ENCODE measurements around the gene RERE. TPM values are rescaled to one million over a fixed set of nuclear protein-coding genes. Genes with fewer than 3 reads are reported as not detected.
"Not testable (repeated sequence)": the region's sequence is repeated elsewhere in the genome, so short reads cannot be mapped to it uniquely, and the experiment has no call there.

The RERE gene
- total and polyA plus RNA-seq, 4 donors = 116 to 434 (median 161) TPM

DNA sequence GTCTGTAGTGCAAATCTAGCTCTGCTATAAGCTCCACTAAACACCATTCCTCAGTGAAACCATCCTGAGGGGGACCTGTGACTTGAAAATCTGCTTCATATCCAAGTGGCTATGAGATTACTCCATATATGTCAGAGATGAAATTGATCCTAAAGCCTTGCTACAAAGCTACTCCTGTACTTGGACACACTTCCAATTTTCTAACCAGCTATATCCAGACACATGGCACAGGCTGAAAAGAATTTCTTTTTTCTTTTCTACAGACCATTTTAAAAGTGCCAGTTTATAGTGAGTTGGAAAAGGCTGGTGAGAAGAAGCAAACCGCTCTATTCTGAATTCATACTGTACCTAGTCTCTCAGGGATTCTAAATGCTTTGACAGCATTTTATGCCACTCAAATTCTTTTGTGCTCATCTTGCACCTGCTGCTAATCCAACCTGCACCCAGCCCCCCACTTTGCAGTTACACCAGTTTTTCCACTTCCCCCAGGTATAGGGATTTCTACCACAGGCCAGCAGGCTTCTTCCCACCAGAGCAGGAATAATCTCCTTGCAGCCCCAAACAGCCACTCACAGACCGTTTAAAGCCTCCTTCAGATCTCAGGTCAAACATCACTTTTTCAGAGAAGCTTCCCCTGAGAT is 112.5 kb downstream of the RERE start:
- peak in 1 of 6 donors; percentile 47 for DNase-seq (ENCODE audit: low read depth in 4 of 6, low spot score in 6 of 6)
- Histone ChIP-seq H3K36me3 (ENCODE audit: control insufficient read depth, insufficient read depth, low read length) (no peaks in the 10 kb centered on the region), H3K27ac (ENCODE audit: low read depth, low read length) (no peak overlapping the region), H3K27me3 (ENCODE audit: control insufficient read depth, insufficient read depth, low read length) (no peaks in the 10 kb centered on the region), H3K4me1 (ENCODE audit: control insufficient read depth, insufficient read depth, low read length) (peaks cover 9% of the 10 kb centered on the region), H3K4me3 (ENCODE audit: low read depth, low read length) (no peak overlapping the region), H3K9me3 (ENCODE audit: control insufficient read depth, insufficient read depth, low read length) (no peaks in the 10 kb centered on the region)
- 22% methylated on average over 1 of the region's 2 CpGs for WGBS (ENCODE audit: insufficient coverage)

DNA sequence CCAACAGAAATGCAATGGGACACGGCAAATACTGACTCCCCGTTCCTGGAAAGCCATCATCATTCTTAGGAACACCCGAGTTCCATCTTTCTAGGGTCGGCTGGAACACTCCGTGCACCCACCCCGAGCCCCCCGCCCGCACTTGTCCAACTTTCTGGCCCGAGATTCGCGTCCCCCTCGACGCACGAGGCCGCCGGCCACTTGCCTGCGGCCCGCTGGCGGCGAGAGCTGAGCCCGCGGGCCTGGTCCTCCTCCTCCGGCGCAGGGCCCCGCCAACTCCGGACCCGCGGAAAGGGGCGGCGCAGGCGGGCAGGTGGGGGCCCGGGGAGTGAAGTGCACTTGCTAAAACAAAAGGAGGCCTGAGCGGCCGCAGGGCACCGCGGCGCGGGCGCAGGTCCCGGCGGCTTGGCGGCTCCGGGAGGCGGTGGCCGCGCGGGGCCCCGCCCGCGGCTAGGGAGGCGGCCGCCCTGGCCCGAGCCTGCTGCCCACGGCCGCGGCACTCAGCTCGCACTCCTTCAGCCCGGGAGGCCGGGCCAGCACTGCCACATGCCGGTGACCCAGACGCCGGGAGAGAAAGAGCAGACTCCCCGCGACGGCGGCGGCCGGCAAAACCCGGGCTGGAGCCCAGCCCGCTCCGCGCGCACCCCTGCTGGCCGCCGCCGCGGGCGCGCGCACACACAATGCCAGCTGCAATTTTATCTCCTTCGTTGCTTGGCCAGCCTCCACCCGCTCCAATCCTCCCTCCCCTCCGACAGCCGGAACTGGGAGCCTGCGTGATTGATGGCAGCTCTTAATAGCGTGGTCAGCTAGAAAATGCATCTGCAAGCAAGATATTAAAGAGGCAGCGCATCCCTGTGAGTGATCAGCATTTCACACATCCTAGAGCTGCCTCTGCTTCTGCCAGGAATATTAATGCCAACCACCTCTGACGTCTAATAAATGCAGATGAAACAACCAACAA is 114.3 kb downstream of the RERE start:
- Histone ChIP-seq H3K36me3 (ENCODE audit: control insufficient read depth, insufficient read depth, low read length) (no peaks in the 10 kb centered on the region), H3K27me3 (ENCODE audit: control insufficient read depth, insufficient read depth, low read length) (no peaks in the 10 kb centered on the region), H3K4me1 (ENCODE audit: control insufficient read depth, insufficient read depth, low read length) (peaks cover 10% of the 10 kb centered on the region), H3K27ac (ENCODE audit: low read depth, low read length) (peak overlapping the region; percentile 80), H3K4me3 (ENCODE audit: low read depth, low read length) (peak overlapping the region; percentile 52), H3K9me3 (ENCODE audit: control insufficient read depth, insufficient read depth, low read length) (no peaks in the 10 kb centered on the region)
- peak; percentile 67 to 97 (median 84) for DNase-seq (ENCODE audit: low read depth in 4 of 6, low spot score in 6 of 6)
- WGBS (ENCODE audit: insufficient coverage) = under 1% methylated on average over 86 of the region's 88 CpGs

DNA sequence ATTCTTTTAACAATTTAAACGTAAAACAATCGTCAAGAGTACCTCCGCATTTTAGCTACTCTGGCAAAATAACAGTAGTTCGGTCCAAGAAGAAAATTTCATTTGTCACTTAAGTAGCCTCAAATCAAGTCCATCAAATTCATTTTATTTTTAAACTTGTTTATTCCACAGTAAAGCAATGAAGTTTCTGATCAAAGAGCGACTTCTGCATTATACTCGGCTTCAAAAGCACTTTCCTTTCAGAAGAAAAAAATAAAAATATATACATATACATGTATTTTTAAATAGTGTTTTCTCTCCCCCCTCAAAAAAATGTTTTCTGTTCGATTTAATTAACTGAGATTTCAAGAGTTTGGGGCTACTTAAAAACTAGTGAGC is 115.0 kb downstream of the RERE start:
- H3K36me3 ChIP-seq (ENCODE audit: control insufficient read depth, insufficient read depth, low read length) = no peaks in the 10 kb centered on the region
- no peak for DNase-seq (ENCODE audit: low read depth in 4 of 6, low spot score in 6 of 6)
- no peaks in the 10 kb centered on the region for H3K27me3 ChIP-seq (ENCODE audit: control insufficient read depth, insufficient read depth, low read length)
- no peaks in the 10 kb centered on the region for H3K9me3 ChIP-seq (ENCODE audit: control insufficient read depth, insufficient read depth, low read length)
- peak overlapping the region; percentile 52 for H3K4me3 ChIP-seq (ENCODE audit: low read depth, low read length)
- peak overlapping the region; percentile 80 for H3K27ac ChIP-seq (ENCODE audit: low read depth, low read length)
- peaks cover 11% of the 10 kb centered on the region for H3K4me1 ChIP-seq (ENCODE audit: control insufficient read depth, insufficient read depth, low read length)
- 8% methylated on average over 4 of the region's 7 CpGs for whole genome bisulfite sequencing (ENCODE audit: insufficient coverage)

DNA sequence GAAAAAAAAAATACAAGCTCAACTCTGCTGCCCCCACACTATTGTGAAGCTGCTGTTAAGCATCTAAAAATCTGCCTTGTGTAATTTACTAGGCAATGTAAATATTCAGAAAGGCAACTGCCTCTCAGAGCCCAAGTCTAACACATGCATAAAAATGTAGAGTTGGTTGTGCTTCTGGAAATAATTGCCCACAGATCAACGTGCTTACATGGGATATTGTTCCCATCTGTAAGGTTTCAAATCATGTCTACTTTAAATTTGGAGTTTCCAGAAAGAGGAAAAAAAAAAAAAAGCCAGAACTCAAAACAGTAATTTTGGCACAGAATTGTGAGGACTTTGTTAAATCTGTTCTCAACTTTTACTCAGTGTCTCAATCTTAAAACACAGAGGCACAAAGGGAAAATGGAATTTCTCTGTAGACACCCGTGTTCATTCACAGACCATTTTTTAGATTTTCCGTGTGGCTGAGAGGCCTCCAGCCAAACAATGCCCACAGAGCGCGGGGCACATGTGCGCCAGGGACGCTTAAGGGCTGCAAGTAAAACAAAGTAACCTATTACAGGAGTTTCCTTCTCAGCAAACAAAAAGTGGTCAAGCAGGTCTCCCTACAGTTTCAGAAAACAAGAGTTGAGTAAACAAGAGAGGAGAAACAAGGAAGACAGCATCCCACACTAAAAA is 115.5 kb downstream of the RERE start:
- Histone ChIP-seq H3K4me3 (ENCODE audit: low read depth, low read length) (peak overlapping the region; percentile 52), H3K27me3 (ENCODE audit: control insufficient read depth, insufficient read depth, low read length) (no peaks in the 10 kb centered on the region), H3K9me3 (ENCODE audit: control insufficient read depth, insufficient read depth, low read length) (no peaks in the 10 kb centered on the region), H3K27ac (ENCODE audit: low read depth, low read length) (peak overlapping the region; percentile 70), H3K36me3 (ENCODE audit: control insufficient read depth, insufficient read depth, low read length) (no peaks in the 10 kb centered on the region), H3K4me1 (ENCODE audit: control insufficient read depth, insufficient read depth, low read length) (peaks cover 14% of the 10 kb centered on the region)
- 11% methylated on average over 7 of the region's 7 CpGs for WGBS (ENCODE audit: insufficient coverage)
- peak in 2 of 6 donors; percentile 58 to 67 for DNase-seq (ENCODE audit: low read depth in 4 of 6, low spot score in 6 of 6)

DNA sequence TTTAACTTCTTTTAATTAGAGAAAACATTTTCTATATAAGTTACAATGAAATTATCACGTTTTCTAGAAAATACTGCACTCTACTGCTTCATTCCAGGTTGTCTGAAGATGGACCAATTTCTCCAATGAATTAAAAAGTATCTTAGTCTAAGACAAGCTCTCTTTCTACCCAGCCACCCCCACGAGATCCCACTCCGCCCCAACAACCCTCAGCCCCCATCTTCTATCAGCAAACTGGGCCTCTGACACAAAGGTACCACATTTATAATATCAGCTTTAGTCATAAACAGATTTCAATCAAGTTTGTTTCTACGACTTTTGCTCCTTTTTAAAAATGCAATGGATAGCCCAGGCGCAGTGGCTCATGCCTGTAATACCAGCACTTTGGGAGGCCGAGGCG is 117.8 kb downstream of the RERE start:
- no peak for DNase-seq (ENCODE audit: low read depth in 4 of 6, low spot score in 6 of 6)
- Histone ChIP-seq H3K4me1 (ENCODE audit: control insufficient read depth, insufficient read depth, low read length) (peaks cover 11% of the 10 kb centered on the region), H3K4me3 (ENCODE audit: low read depth, low read length) (no peak overlapping the region), H3K36me3 (ENCODE audit: control insufficient read depth, insufficient read depth, low read length) (no peaks in the 10 kb centered on the region), H3K27ac (ENCODE audit: low read depth, low read length) (no peak overlapping the region), H3K27me3 (ENCODE audit: control insufficient read depth, insufficient read depth, low read length) (no peaks in the 10 kb centered on the region), H3K9me3 (ENCODE audit: control insufficient read depth, insufficient read depth, low read length) (no peaks in the 10 kb centered on the region)
- 92% methylated on average over 4 of the region's 7 CpGs for WGBS (ENCODE audit: insufficient coverage)

DNA sequence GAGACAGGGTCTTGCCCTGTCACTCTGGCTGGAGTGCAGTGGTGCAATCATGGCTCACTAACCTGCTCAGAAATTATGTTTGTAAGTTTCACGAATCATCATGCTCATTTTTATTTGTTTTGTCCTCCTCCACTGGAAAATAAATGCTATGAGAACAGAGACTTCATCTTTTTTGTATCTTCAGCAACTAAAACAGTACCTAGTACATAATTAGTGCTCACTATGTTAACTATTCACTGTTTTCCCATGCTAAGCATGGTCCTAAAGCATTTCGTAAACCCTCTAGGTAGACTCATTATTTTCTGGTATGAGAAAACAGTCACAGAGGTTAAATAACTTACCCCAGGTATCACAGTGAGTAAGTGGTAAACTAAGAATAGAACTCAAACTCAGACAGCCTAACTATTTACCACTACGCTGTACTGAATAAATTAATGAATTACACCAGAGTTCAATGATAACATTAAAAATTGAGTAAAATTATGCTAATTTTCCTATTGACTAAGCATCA is 118.4 kb downstream of the RERE start:
- WGBS (ENCODE audit: insufficient coverage) = no CpG with 5 or more reads among the region's 3 CpGs
- Histone ChIP-seq H3K4me1 (ENCODE audit: control insufficient read depth, insufficient read depth, low read length) (peaks cover 11% of the 10 kb centered on the region), H3K36me3 (ENCODE audit: control insufficient read depth, insufficient read depth, low read length) (no peaks in the 10 kb centered on the region), H3K4me3 (ENCODE audit: low read depth, low read length) (no peak overlapping the region), H3K27ac (ENCODE audit: low read depth, low read length) (no peak overlapping the region), H3K9me3 (ENCODE audit: control insufficient read depth, insufficient read depth, low read length) (no peaks in the 10 kb centered on the region), H3K27me3 (ENCODE audit: control insufficient read depth, insufficient read depth, low read length) (no peaks in the 10 kb centered on the region)
- no peak for DNase-seq (ENCODE audit: low read depth in 4 of 6, low spot score in 6 of 6)

DNA sequence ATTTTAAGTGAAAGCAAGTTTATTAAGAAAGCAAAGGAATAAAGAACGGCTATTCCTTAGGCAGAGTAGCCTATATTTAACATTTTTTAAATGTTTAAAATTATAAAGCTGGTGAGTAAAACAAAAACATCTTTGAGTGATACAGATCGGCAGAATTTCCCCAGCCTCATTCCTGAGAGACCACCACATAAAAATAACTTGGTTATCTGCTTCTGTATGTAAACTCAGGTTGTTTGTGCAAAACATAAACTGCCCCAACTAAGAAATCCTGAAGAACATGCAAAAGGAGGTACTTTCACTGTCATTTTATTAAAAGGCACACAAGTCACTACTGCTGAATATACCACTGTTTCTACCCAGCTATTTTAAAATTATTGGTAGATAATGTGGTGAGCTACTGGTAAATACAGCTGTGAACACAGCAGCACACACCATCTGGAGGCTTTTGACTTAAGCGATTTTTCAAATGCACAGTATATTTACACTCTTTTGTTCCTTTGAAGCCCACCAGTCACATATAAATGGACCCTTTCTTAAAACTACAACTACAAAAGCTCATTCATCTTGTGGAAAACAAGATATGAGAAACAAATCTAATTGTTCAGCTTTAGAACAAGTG is 119.3 kb downstream of the RERE start:
- 0% methylated on average over 1 of the region's 3 CpGs for WGBS (ENCODE audit: insufficient coverage)
- H3K36me3 ChIP-seq (ENCODE audit: control insufficient read depth, insufficient read depth, low read length) = no peaks in the 10 kb centered on the region
- H3K4me1 ChIP-seq (ENCODE audit: control insufficient read depth, insufficient read depth, low read length) = peaks cover 11% of the 10 kb centered on the region
- H3K9me3 ChIP-seq (ENCODE audit: control insufficient read depth, insufficient read depth, low read length) = no peaks in the 10 kb centered on the region
- H3K27me3 ChIP-seq (ENCODE audit: control insufficient read depth, insufficient read depth, low read length) = no peaks in the 10 kb centered on the region
- peak overlapping the region; percentile 57 for H3K27ac ChIP-seq (ENCODE audit: low read depth, low read length)
- no peak overlapping the region for H3K4me3 ChIP-seq (ENCODE audit: low read depth, low read length)
- DNase-seq (ENCODE audit: low read depth in 4 of 6, low spot score in 6 of 6) = peak in 1 of 6 donors; percentile 63

DNA sequence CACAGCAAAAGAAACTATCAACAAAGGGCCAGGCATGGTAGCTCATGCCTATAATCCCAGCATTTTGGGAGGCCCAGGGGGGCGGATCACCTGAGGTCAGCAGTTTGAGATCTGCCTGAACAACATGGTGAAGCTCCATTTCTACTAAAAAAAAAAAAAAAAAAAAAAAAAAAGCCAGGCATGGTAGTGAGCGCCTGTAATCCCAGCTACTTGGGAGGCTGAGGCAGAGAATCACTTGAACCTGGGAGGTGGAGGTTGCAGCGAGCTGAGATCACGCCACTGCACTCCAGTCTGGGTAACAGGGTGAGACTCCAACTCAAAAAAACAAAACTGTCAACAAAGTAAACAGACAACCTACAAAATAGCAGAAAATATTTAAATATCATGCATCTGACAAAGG is 122.0 kb downstream of the RERE start:
- H3K4me3 ChIP-seq (ENCODE audit: low read depth, low read length); H3K27ac ChIP-seq (ENCODE audit: low read depth, low read length); H3K27me3 ChIP-seq (ENCODE audit: control insufficient read depth, insufficient read depth, low read length); H3K9me3 ChIP-seq (ENCODE audit: control insufficient read depth, insufficient read depth, low read length); H3K36me3 ChIP-seq (ENCODE audit: control insufficient read depth, insufficient read depth, low read length); DNase-seq (ENCODE audit: low read depth in 4 of 6, low spot score in 6 of 6): not testable (repeated sequence)
- WGBS (ENCODE audit: insufficient coverage) = 100% methylated on average over 1 of the region's 4 CpGs
- peaks cover 10% of the 10 kb centered on the region for H3K4me1 ChIP-seq (ENCODE audit: control insufficient read depth, insufficient read depth, low read length)

DNA sequence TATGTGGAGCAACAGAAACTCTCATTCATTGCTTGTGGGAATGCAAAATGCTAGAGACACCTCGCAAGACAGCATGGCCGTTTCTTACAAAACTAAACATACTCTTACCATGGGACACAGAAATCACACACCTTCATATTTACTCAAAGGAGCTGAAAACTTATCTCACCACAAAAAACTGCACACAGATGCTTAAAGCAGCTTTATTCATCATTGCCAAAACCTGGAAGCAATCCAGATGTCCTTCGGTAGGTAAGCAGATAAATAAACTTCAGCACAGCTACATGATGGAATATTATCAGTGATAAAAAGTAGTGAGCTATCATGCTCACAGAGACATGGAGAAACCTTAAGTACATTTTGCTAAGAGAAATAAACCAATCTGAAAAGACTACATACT is 124.3 kb downstream of the RERE start:
- H3K27ac ChIP-seq (ENCODE audit: low read depth, low read length) = no peak overlapping the region
- DNase-seq (ENCODE audit: low read depth in 4 of 6, low spot score in 6 of 6) = no peak
- H3K4me3 ChIP-seq (ENCODE audit: low read depth, low read length) = no peak overlapping the region
- H3K4me1 ChIP-seq (ENCODE audit: control insufficient read depth, insufficient read depth, low read length) = peaks cover 4% of the 10 kb centered on the region
- H3K27me3 ChIP-seq (ENCODE audit: control insufficient read depth, insufficient read depth, low read length) = no peaks in the 10 kb centered on the region
- WGBS (ENCODE audit: insufficient coverage) = 71% methylated on average over 2 of the region's 3 CpGs
- H3K9me3 ChIP-seq (ENCODE audit: control insufficient read depth, insufficient read depth, low read length) = no peaks in the 10 kb centered on the region
- no peaks in the 10 kb centered on the region for H3K36me3 ChIP-seq (ENCODE audit: control insufficient read depth, insufficient read depth, low read length)
